ENCODE measurements around the gene CDPF1. TPM values are rescaled to one million over a fixed set of nuclear protein-coding genes. Genes with fewer than 3 reads are reported as not detected.
"Not testable (repeated sequence)": the region's sequence is repeated elsewhere in the genome, so short reads cannot be mapped to it uniquely, and the experiment has no call there.

CDPF1 gene
- polyA plus RNA-seq, 1 experiment, result 12.9 TPM

DNA sequence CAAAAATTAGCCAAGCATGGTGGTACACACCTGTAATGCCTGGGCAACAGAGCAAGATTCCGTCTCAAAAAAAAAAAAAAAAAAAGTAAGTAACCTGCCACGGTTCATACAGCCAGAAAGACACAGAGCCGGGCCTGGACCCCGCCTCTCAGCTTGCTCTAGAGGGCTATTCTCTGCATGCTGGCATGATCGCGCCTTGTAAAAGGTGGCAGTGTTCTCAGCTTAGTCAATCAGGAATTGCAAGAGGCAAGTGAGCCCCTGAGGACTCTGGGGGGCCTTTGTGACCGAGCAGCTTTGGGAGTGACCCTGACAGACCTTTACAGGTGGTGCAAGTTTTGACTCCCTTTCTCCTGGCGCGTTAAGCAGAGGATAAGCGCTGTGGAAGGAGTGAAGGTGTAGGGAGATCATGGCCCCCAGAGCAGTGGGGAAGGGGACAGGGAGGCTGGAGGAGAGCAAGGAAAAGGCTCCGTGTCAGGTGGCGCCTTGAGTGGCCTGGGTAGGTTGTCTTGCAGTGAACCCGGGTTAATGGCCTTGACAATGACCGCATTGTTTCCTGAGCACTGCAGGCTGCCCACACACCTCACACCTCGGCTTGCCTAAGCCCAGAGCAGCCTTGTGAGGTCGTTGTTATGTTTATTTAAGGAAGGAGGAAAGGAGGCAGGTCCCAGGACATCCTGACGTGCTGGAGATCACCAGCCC lies 48.9 kb downstream of the CDPF1 start:
- TF ChIP-seq, protein P1, sequence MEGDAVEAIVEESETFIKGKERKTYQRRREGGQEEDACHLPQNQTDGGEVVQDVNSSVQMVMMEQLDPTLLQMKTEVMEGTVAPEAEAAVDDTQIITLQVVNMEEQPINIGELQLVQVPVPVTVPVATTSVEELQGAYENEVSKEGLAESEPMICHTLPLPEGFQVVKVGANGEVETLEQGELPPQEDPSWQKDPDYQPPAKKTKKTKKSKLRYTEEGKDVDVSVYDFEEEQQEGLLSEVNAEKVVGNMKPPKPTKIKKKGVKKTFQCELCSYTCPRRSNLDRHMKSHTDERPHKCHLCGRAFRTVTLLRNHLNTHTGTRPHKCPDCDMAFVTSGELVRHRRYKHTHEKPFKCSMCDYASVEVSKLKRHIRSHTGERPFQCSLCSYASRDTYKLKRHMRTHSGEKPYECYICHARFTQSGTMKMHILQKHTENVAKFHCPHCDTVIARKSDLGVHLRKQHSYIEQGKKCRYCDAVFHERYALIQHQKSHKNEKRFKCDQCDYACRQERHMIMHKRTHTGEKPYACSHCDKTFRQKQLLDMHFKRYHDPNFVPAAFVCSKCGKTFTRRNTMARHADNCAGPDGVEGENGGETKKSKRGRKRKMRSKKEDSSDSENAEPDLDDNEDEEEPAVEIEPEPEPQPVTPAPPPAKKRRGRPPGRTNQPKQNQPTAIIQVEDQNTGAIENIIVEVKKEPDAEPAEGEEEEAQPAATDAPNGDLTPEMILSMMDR (IDR thresholded peaks at IDR 0.05; ENCODE audit: insufficient read depth, low read depth, low read length), result no peak
- Histone ChIP-seq H3K4me3 (ENCODE audit: low read depth, low read length) (no peak overlapping the region), H3K36me3 (ENCODE audit: control insufficient read depth, insufficient read depth, low read length) (peaks cover 9% of the 10 kb centered on the region), H3K27me3 (ENCODE audit: control insufficient read depth, insufficient read depth, low read length) (no peaks in the 10 kb centered on the region)
- ChIA-PET CTCF (no interaction called here), POLR2A (no interaction called here)
- no peak for DNase-seq (ENCODE audit: low read depth)

DNA sequence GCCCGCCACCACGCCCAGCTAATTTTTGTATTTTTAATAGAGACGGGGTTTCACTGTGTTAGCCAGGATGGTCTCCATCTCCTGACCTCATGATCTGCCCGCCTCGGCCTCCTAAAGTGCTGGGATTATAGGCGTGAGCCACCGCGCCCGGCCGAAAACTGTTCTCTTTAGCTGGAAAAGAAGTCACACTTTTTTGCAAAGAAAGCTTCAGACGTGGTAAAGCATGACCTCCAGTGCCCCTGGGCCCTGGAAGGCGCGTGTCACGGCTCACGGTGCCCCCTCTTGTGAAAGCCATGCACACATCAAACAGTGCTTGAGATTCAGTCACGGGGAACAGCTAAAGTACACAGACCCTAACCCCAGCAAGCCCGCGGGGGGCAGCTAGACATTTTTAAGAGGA lies 51.3 kb downstream of the CDPF1 start:
- H3K36me3 ChIP-seq (ENCODE audit: control insufficient read depth, insufficient read depth, low read length); POLR2A ChIA-PET; DNase-seq (ENCODE audit: low read depth); H3K4me3 ChIP-seq (ENCODE audit: low read depth, low read length); H3K27me3 ChIP-seq (ENCODE audit: control insufficient read depth, insufficient read depth, low read length): not testable (repeated sequence)
- CTCF ChIA-PET, result interaction anchor here (0.9 to 1.3 kb wide), 2 partner anchors 13 kb away, joined by 3 read pairs; no protein-coding TSS in a partner anchor

DNA sequence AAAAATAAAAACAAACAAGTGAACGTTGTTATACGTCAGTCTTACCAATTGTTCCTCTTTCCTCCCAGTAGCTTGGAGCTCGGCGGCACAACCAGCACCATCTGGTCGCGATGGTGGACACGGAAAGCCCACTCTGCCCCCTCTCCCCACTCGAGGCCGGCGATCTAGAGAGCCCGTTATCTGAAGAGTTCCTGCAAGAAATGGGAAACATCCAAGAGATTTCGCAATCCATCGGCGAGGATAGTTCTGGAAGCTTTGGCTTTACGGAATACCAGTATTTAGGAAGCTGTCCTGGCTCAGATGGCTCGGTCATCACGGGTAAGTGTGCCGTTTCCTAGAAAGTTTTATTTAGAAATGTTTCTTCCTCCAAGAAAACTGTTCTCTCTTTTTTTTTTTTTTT lies 51.8 kb downstream of the CDPF1 start:
- TF ChIP-seq, protein P1 (IDR thresholded peaks at IDR 0.05; ENCODE audit: insufficient read depth, low read depth, low read length), result no peak
- ChIA-PET POLR2A (no interaction called here), CTCF (no interaction called here)
- no peaks in the 10 kb centered on the region for H3K27me3 ChIP-seq (ENCODE audit: control insufficient read depth, insufficient read depth, low read length)
- H3K4me3 ChIP-seq (ENCODE audit: low read depth, low read length), result no peak overlapping the region
- no peak for DNase-seq (ENCODE audit: low read depth)
- H3K36me3 ChIP-seq (ENCODE audit: control insufficient read depth, insufficient read depth, low read length), result peaks cover 5% of the 10 kb centered on the region

DNA sequence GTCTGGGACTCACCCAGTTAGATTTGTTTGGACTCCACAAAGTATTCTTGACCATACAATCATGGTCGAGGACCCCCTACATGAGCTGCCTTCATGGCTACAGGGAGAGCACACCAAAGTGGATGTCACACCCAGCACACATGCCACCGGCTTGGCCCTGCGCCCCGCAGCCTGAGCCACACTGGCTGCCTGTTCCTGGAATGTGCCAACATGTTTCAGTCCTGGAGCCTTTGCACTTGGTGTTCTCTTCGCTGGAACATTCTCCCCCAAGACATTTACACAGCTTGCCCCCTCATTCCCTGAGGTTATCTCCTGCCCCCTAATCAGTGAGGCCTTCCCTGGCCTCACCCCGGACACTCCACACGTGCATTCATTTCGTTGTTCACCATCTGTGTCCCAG lies 53.8 kb downstream of the CDPF1 start:
- POLR2A ChIA-PET, result no interaction called here
- Histone ChIP-seq H3K27me3 (ENCODE audit: control insufficient read depth, insufficient read depth, low read length) (no peaks in the 10 kb centered on the region), H3K36me3 (ENCODE audit: control insufficient read depth, insufficient read depth, low read length) (peaks cover 5% of the 10 kb centered on the region), H3K4me3 (ENCODE audit: low read depth, low read length) (no peak overlapping the region)
- no peak for DNase-seq (ENCODE audit: low read depth)
- TF ChIP-seq, protein P1 (IDR thresholded peaks at IDR 0.05; ENCODE audit: insufficient read depth, low read depth, low read length), result no peak
- CTCF ChIA-PET, result interaction anchor here (1.5 kb wide), 1 partner anchor 10 kb away, joined by 4 read pairs; no protein-coding TSS in a partner anchor

DNA sequence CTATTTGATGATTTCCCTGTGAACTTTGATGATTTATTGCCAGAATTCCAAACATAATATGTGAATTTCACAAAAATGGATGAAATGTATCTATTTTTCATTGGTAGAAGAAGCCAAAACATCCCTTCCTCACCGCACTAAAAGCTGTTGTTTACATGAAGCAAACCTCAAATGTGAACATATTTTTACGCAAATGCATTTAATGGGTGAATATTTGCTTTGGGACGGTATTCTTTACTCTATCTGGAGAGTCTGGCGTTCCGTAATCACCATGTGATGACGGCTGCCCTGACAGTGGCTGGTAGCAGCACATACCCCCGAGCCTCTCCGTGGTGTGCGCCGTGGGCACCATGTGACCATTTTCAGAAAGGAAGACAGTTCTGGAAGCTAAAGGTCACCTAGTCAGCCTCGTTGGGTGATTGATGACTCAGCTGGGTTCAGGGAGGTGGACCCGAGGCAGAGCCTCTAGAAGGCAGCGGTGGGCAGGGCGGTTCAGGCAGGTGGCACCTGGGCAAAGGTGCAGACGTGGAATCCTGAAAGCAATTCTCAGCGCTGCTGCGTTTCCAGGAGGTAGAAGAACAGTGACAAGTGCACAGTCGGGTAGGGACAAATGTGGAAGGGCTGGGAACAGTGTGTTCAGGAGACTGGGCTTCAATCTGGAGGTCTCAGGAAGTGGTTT lies 54.5 kb downstream of the CDPF1 start:
- Histone ChIP-seq H3K27me3 (ENCODE audit: control insufficient read depth, insufficient read depth, low read length) (no peaks in the 10 kb centered on the region), H3K4me3 (ENCODE audit: low read depth, low read length) (no peak overlapping the region), H3K36me3 (ENCODE audit: control insufficient read depth, insufficient read depth, low read length) (peaks cover 5% of the 10 kb centered on the region)
- POLR2A ChIA-PET, result no interaction called here
- CTCF ChIA-PET, result no interaction called here
- no peak for DNase-seq (ENCODE audit: low read depth)
- TF ChIP-seq, protein P1 (IDR thresholded peaks at IDR 0.05; ENCODE audit: insufficient read depth, low read depth, low read length), result no peak

Other genes starting within 250 kb of the CDPF1 start
- gene PPARA, start 99.8 kb downstream of the CDPF1 start, polyA plus RNA-seq (2011; rRNA removed), result 9.9 and 10.3 TPM in 2 replicates
- gene PKDREJ, start 13.1 kb upstream of the CDPF1 start, polyA plus RNA-seq (2011; rRNA removed), result not detected in 2 replicates
- 19.1 and 26.6 TPM in 2 replicates for gene TTC38, start 17.7 kb upstream of the CDPF1 start, polyA plus RNA-seq (2011; rRNA removed)
- gene GTSE1, start 46.6 kb upstream of the CDPF1 start, polyA plus RNA-seq (2011; rRNA removed), result 8.2 and 12.2 TPM in 2 replicates
- gene TRMU, start 85.4 kb upstream of the CDPF1 start, polyA plus RNA-seq (2011; rRNA removed), result 24.8 and 25.2 TPM in 2 replicates

Data from BJ (cell line).